Transverse colon (tissue), 4 donors: ENCODE data around the gene LRRC36.

Experiments
- EP300 ChIP-seq: sonication (generic); formaldehyde crosslinking; IDR thresholded peaks from one replicate; pipeline ENCODE4 v1.6.1; 2017; ENCODE audit warnings: antibody characterized with exemption, low read depth
- POLR2A ChIP-seq: fragments of 450-650 bp; IDR thresholded peaks from one replicate; pipeline ENCODE4 v1.6.1; 2016; ENCODE audit warnings: antibody characterized with exemption, mild to moderate bottlenecking, moderate library complexity
- POLR2AphosphoS5 ChIP-seq, 3 donors: sonication (generic); formaldehyde crosslinking; IDR thresholded peaks; one replicate each; pipeline ENCODE4 v1.6.1; 2016; ENCODE audit warnings: antibody characterized with exemption in 3 of 3
- TF ChIP-seq, protein P1 (sequence below), 5 experiments: fragments of 200-600 bp in 3 of 5; fragments of 450-650 bp in 2 of 5; sonication (generic) in 3 of 5; IDR thresholded peaks; 1 replicate in 2 of 5; 2 replicates in 3 of 5; pipeline ENCODE4 v1.5.1; 2016 to 2017; ENCODE audit warnings: antibody characterized with exemption in 5 of 5, inconsistent platforms in 3 of 5, mild to moderate bottlenecking in 2 of 5, moderate library complexity in 1 of 5

DNA sequence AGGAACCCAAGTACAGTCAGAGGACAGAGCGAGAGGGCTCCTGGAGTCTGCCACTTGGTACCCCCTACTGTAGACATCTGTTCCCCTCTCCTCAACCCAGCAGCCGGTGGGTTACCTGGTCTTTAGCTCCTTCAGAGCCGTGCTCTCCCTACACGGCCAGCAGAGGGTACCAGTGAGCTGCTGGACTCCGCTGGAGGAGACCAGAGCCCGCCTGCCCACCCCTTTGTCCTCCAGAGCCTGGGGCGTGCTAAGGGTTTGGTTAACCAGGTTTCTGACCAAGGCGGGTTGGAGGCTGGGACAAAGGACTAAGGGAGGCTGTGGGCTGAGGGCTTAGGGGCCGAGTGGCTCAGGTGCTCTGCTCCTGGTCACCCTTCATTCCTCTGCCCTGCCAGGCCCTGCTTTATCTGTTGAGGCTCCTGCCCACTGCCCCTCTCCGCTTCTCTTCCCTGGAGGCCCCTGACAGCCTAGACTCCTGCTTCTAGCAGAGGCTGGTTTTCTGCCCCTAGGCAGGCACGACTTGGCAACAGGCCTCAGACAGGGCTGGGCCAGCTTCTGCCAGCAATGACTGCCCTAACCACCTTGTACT, 101.6 kb downstream of the LRRC36 start:
- TF ChIP-seq, protein P1, sequence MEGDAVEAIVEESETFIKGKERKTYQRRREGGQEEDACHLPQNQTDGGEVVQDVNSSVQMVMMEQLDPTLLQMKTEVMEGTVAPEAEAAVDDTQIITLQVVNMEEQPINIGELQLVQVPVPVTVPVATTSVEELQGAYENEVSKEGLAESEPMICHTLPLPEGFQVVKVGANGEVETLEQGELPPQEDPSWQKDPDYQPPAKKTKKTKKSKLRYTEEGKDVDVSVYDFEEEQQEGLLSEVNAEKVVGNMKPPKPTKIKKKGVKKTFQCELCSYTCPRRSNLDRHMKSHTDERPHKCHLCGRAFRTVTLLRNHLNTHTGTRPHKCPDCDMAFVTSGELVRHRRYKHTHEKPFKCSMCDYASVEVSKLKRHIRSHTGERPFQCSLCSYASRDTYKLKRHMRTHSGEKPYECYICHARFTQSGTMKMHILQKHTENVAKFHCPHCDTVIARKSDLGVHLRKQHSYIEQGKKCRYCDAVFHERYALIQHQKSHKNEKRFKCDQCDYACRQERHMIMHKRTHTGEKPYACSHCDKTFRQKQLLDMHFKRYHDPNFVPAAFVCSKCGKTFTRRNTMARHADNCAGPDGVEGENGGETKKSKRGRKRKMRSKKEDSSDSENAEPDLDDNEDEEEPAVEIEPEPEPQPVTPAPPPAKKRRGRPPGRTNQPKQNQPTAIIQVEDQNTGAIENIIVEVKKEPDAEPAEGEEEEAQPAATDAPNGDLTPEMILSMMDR (IDR thresholded peaks at IDR 0.05) = peak; percentile 82 to 95 (median 87)
- TF ChIP-seq EP300 (no peak), POLR2A (no peak), POLR2AphosphoS5 (IDR thresholded peaks at IDR 0.05) (peak in 1 of 3 donors; percentile 42)
